ENCODE data around the gene SORL1-AS1.
A peak's percentile ranks its signal among the peaks of the same experiment; 100 is the strongest.

SORL1-AS1 gene

DNA sequence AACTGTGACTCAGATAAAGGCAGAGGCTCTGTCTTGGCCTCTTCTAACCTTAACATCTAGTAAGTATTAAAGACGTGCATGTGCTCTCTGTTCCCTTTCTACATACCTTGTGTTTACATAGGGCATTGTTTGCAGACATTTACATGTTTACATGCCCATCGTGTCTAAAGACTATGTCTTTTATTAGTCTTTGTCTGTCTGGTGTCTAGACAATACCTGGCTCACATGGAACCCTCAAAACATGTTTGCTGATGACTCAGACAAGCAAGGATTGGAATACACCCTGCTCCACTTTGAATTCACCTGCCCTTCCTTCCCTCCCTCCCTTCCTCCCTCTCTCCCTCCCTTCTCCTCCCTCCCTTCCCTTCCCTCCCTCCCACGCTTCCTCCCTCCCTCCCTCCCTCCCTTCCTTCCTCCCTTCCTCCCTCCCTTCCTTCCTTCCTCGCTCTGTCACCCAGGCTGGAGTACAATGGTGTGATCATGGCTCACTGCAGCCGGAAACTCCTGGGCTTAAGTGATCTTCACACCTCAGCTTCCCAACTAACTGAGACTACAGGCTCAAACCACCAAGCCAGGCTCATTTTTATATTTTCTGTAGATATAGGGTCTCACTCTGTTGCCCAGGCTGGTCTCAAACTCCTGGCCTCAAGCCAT is 23.7 kb upstream of the SORL1-AS1 start:
- DNase-seq (ENCODE audit: low spot score), result no peak

- no peak for DNase-seq (ENCODE audit: low spot score)
These were observed 21.9 kb upstream of the SORL1-AS1 start for GRCh38 chr11:121474680-121475079.

- DNase-seq (ENCODE audit: low spot score), result no peak
These were observed 20.5 kb upstream of the SORL1-AS1 start for GRCh38 chr11:121473064-121473777.

DNA sequence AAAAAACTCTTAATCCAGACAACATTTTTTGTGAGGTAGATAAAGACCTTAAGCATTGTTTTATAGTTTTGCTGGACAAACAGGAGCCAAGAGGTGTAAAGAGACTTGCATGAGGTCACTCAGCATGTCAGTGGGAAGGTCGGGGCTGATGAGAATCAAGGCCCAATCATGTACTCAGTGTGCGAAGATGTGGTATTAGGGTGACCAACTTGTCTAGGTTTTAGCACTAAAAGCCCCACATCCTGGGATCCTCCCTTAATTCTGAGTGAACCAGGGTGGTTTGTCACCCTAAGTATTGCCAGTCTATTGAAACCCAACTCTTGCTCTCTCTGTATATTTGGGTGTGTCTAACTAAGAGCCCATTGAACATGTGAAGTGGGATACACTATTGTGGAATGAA is 19.5 kb upstream of the SORL1-AS1 start:
- no peak for DNase-seq (ENCODE audit: low spot score)

- DNase-seq (ENCODE audit: low spot score), result no peak
These were observed 18.4 kb upstream of the SORL1-AS1 start for GRCh38 chr11:121471167-121471566.

DNA sequence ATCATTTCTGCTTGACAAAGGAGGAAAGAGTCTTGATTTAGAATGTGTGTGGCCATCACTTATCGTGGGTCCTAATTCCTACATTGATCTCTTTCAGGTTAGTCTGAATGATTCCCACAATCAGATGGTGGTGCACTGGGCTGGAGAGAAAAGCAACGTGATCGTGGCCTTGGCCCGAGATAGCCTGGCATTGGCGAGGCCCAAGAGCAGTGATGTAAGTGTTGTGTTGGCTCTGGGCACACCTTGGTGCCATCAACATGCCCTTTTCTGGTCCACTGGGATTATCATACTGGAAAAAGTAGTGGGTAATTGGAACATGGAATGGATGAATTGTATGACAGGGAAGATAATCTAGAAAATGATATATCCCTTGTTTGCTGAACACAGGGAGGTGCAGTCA is 17.1 kb upstream of the SORL1-AS1 start:
- DNase-seq (ENCODE audit: low spot score), result no peak

- no peak for DNase-seq (ENCODE audit: low spot score)
These were observed 15.2 kb upstream of the SORL1-AS1 start for GRCh38 chr11:121467965-121468364.

DNA sequence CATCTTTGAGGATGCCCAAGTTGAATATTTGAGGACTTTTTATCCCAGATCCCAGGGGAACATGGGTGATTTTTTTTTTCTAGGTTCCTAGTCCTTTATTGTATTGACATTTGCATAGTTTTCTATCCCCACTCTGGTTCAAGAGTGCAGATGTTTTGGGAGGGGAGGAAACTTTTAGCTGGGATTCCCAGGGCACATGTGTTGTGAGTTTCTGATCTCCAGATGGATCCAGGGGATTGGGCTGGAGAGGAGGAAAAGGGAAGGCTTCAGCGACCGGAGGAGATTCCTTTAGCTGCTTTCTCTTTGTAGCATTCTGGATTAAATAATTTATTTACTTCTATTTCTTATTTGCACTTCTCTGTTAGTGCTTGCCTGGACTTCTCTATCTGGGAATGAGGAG is 14.7 kb upstream of the SORL1-AS1 start:
- DNase-seq (ENCODE audit: low spot score), result no peak

DNA sequence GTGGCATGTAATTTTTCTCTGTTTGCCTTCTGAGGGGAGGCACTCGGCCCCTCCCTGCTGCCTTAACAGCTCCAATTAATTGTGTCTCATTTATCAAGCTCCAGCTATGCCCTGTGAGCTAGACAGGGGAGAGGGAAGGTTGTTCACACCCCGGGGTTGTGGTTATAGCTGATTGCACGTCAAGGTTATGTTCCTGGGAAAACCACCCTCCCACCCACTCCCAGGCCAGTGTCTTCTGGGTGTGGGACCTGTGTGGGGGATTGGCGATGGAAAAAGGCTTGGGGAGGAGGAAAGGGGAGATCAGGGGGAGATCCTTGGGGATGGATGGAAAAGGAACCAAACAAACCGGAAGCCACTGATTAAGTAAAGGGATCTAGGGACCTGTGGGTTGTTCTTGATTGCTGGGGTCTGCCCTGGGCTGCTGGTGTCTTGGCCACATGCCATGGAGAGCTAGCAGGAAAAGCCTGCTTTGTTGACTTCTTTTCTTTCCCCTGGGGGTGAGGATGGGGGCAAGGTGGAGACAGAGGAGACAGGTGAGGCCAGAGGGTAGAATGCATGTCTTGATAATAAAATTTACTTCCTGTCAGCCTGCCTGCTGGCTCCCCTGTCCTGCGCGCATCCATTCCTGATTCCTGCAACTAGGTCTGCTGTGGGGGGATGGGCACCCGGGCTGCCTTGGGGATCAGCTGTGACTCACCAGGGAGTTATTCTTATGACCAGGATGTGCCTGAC is 13.5 kb upstream of the SORL1-AS1 start:
- peak; percentile 68 for DNase-seq (ENCODE audit: low spot score)

GRCh38 chr11:121465709-121466062 is 12.9 kb upstream of the SORL1-AS1 start:
- no peak for DNase-seq (ENCODE audit: low spot score)

GRCh38 chr11:121464352-121464946 is 11.7 kb upstream of the SORL1-AS1 start:
- DNase-seq (ENCODE audit: low spot score), result no peak

GRCh38 chr11:121463689-121464335 is 11.0 kb upstream of the SORL1-AS1 start:
- no peak for DNase-seq (ENCODE audit: low spot score)

DNA sequence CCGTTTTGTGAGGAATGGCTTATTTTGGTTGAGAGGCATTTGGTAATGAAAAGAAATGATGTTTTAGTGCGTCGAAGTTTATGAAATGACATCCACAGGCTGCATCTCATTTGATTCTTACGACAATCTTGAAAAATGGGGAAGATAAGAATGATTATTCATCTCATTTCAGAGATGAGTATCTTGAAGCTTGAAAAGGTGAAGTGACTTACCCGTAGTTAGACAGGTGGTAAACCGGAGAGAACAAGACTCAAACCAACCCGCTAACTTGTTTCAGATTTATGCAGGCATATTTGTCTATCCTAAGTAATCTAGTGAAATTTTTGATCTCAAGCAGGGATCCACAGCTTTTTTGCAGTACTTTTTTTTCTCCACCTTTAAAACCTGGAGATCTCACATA is 9.1 kb upstream of the SORL1-AS1 start:
- no peak for DNase-seq (ENCODE audit: low spot score)

GRCh38 chr11:121460941-121461514 is 8.3 kb upstream of the SORL1-AS1 start:
- DNase-seq (ENCODE audit: low spot score), result no peak

GRCh38 chr11:121459413-121460017 is 6.7 kb upstream of the SORL1-AS1 start:
- DNase-seq (ENCODE audit: low spot score), result no peak

GRCh38 chr11:121458551-121458950 is 5.8 kb upstream of the SORL1-AS1 start:
- DNase-seq (ENCODE audit: low spot score), result no peak

DNA sequence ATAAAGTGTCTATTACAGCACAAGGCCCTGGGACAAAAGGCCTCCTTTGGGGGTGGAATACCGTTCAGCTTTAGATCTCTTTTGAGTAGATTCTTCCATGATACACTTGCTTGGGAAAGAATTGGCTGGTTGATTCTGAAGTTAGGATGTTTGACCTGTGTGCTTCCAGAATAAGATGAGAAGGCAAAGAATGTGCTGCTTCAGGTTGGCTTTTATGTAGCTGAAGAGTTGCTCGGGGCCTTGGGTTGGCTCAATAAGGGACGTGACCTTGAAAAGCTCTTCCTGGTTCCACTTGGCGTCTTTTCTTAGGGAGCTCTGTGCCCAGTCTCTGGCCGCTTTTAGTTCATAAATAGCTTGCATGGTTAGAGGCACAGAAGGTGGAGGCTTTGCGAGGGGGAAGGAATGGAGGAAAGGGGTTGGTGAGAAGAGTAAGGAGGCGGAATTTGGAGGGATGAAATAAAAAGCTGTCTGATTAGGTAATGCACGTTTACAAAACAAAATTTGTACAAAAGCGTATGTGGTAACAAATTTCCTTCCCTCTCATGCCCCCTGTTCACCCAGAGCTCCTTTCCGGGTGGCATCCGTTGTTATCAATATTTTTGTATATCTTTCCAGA is 4.2 kb upstream of the SORL1-AS1 start:
- DNase-seq (ENCODE audit: low spot score), result no peak

- no peak for DNase-seq (ENCODE audit: low spot score)
These were observed 3.4 kb upstream of the SORL1-AS1 start for GRCh38 chr11:121456151-121456550.

GRCh38 chr11:121455115-121455514 is 2.3 kb upstream of the SORL1-AS1 start:
- DNase-seq (ENCODE audit: low spot score), result no peak

DNA sequence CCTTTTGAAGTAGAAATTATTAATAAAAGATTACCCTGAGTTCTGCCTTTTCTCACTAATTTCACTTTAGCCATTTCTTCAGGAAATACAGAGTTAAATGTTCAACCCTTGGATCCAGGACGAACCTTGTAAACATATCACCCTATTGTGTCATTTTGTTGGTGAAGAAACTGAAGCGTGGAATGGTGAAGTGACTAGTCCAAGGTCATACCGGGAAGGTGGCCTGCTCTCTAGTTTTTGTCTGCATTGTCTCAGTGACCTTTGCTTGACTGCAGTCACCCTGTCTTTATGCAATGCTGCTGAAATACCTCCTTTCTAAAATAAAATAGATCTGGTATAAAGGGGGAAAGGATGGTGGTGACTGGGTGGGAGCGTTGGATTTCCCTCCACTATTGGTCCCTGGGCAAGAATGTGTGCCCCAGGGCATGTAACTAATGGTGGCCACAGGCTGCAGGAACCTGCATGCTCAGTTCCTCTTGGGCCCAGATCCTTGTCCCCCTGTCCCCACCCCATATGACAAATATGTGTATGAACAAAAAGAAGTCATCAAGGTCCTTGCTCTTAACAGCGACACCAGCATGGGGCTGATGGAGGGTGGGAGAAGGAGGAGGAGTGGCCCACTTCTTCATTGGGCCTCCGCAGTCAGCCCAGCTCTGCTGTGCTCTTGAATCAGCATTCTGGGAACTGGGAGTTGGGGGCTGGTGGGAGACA is 977 bp upstream of the SORL1-AS1 start:
- DNase-seq (ENCODE audit: low spot score), result no peak
